ENCODE results near the gene MAP3K3. TPM values are rescaled to one million over a fixed set of nuclear protein-coding genes. Genes with fewer than 3 reads are reported as not detected.

Gene MAP3K3
- total RNA-seq, 1 experiment from 2014 or later = 24.3 TPM

DNA sequence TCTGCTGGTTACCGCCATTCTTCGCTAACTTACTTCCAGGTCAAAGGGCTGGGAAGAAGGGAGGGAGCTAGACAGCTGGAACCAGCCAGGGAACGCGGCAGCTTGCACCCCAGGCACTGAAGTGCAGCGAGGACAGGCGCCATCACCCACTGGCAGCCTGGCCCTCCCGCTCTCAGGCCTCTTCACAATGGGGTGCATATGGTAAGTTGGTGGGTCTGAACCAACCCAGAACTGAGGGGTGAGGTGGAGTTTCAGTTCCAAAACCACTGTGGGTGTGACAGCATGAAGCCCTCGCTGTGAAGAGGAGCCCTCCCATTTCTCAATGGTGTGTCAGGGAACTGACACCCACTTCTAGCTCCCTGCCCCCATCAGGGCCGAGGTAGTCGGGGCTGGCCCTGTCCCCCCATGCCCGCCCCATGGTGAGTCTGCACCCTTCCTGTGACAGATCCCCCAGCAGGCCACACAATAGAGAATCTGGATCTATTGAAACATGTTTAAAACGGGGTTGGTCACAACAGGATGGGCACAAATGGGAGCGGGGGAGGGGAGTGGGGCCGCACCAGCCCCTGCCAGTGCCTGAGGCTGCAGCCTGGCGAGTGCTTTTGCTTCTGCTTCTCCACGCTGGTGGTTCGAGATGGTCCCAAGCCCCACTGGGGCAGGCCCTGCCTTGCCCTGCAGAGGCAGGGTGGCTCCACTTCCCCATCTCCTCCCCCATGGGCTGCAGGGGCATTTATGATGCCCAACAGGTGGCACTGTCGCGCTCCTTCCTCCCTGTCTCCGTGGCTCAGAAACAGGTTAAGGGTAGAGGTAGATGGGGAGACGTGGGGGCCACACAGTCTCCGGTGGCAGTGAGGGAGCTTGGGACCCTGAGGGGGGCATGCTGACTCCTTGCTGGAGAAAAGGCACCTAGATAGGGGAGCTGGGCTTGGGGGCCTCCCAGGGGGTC lies 75.4 kb downstream of the MAP3K3 start:
- no peak overlapping the region for H3K56ac ChIP-seq (ENCODE audit: insufficient read length, low read depth, low read length)
- H4K91ac ChIP-seq (ENCODE audit: insufficient read length, low read depth, low read length) = no peak overlapping the region
- H3K27me3 ChIP-seq (ENCODE audit: insufficient read depth, low read length) = no peaks in the 10 kb centered on the region
- no peak overlapping the region for H3K4me2 ChIP-seq (ENCODE audit: insufficient read depth, insufficient read length, low read length)
- no peak overlapping the region for H2BK15ac ChIP-seq (ENCODE audit: low read depth, low read length)
- H3T11ph ChIP-seq (ENCODE audit: low read length) = no peak overlapping the region
- no peak overlapping the region for H3K27ac ChIP-seq (ENCODE audit: insufficient read length, low read depth, low read length)
- DNase-seq = peak; percentile 78
- H3K79me2 ChIP-seq (ENCODE audit: insufficient read depth, low read length) = no peaks in the 10 kb centered on the region
- Mint-ChIP-seq H3K4me3 (peak overlapping the region; percentile 57 to 70), H3K36me3 (ENCODE audit: insufficient read depth in 1 of 3, low read depth in 3 of 3) (peaks cover 5 to 38% (median 10%) of the 10 kb centered on the region in 3 experiments), H3K4me1 (peaks cover 31 to 45% of the 10 kb centered on the region in 2 experiments), H3K27ac (peak overlapping the region in 1 of 3 experiments; percentile 64; a peak in 2 of 7 replicates), H3K27me3 (ENCODE audit: low read depth) (peaks cover 5% of the 10 kb centered on the region), H3K9me3 (no peaks in the 10 kb centered on the region)
- H4K8ac ChIP-seq (replicated peaks; ENCODE audit: insufficient read length, low read depth, low read length) = no peak overlapping the region
- WGBS (ENCODE audit: extremely low coverage, insufficient read length, low lambda C conversion rate) = no CpG with 5 or more reads among the region's 22 CpGs
- peaks cover 20% of the 10 kb centered on the region for H3K23me2 ChIP-seq (ENCODE audit: insufficient read length, low read depth, low read length, poor library complexity, severe bottlenecking)
- H3K9ac ChIP-seq (ENCODE audit: extremely low read depth, insufficient read length, low read length) = no peak overlapping the region
- H3K14ac ChIP-seq (ENCODE audit: insufficient read depth, low read length) = no peak overlapping the region
- H3K4ac ChIP-seq (ENCODE audit: low read depth, low read length) = no peak overlapping the region
- H2BK120ac ChIP-seq (ENCODE audit: low read depth, low read length, poor library complexity, severe bottlenecking) = no peak overlapping the region
- H3K79me1 ChIP-seq (ENCODE audit: insufficient read depth, low read depth, low read length, poor library complexity, severe bottlenecking) = no peaks in the 10 kb centered on the region
- H3K23ac ChIP-seq (ENCODE audit: insufficient read length, low read depth, low read length) = no peak overlapping the region
- no peak overlapping the region for H2AK5ac ChIP-seq (ENCODE audit: insufficient read length, low read length)
- H3K9me3 ChIP-seq (ENCODE audit: control insufficient read depth, low read depth, low read length) = no peaks in the 10 kb centered on the region
- no peak overlapping the region for H2BK5ac ChIP-seq (ENCODE audit: insufficient read length, low read length)
- TF ChIP-seq, protein P1, sequence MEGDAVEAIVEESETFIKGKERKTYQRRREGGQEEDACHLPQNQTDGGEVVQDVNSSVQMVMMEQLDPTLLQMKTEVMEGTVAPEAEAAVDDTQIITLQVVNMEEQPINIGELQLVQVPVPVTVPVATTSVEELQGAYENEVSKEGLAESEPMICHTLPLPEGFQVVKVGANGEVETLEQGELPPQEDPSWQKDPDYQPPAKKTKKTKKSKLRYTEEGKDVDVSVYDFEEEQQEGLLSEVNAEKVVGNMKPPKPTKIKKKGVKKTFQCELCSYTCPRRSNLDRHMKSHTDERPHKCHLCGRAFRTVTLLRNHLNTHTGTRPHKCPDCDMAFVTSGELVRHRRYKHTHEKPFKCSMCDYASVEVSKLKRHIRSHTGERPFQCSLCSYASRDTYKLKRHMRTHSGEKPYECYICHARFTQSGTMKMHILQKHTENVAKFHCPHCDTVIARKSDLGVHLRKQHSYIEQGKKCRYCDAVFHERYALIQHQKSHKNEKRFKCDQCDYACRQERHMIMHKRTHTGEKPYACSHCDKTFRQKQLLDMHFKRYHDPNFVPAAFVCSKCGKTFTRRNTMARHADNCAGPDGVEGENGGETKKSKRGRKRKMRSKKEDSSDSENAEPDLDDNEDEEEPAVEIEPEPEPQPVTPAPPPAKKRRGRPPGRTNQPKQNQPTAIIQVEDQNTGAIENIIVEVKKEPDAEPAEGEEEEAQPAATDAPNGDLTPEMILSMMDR (conservative IDR thresholded peaks at IDR 0.05) = peak; percentile 72
- H4K20me1 ChIP-seq (ENCODE audit: control insufficient read depth, insufficient read depth, insufficient read length) = no peaks in the 10 kb centered on the region
- no peak overlapping the region for H2AFZ ChIP-seq (ENCODE audit: low read length)
- no peaks in the 10 kb centered on the region; the same call in 1 of the 2 replicates for H3K4me1 ChIP-seq (ENCODE audit: insufficient read depth, low read length)
- no peak overlapping the region for H3K18ac ChIP-seq (ENCODE audit: insufficient read length, low read depth, low read length)
- H2BK12ac ChIP-seq (ENCODE audit: insufficient read length, low read depth, low read length) = no peak overlapping the region
- H2BK20ac ChIP-seq (ENCODE audit: low read depth, low read length, poor library complexity, severe bottlenecking) = no peak overlapping the region
- no peak overlapping the region for H4K5ac ChIP-seq (ENCODE audit: insufficient read length, low read depth, low read length)
